K562 (cell line): ENCODE results near the gene DOCK4. TPM values are rescaled to one million over a fixed set of nuclear protein-coding genes. Genes with fewer than 3 reads are reported as not detected.

ENCODE experiments used
- ESRRA ChIP-seq: fragments of 450-650 bp; IDR thresholded peaks from 2 replicates; pipeline ENCODE4 v1.6.1; 2014; ENCODE audit warnings: low read depth, mild to moderate bottlenecking, moderate library complexity, borderline replicate concordance
- ETV1 ChIP-seq: fragments of 450-650 bp; conservative IDR thresholded peaks from 2 replicates; pipeline ENCODE4 v1.6.1; 2016; ENCODE audit warnings: missing genetic modification characterization, control low read depth, low read depth, missing compliant biosample characterization
- FOXK2 ChIP-seq, 2 experiments: fragments of 450-650 bp; IDR thresholded peaks in 1 of 2; conservative IDR thresholded peaks in 1 of 2; 2 replicates each; pipeline ENCODE4 v1.6.1; 2016; ENCODE audit warnings: low read depth in 2 of 2, mild to moderate bottlenecking in 1 of 2
- IFI16 ChIP-seq: fragments of 250-450 bp; sonication (Bioruptor Pico); IDR thresholded peaks from 2 replicates; pipeline ENCODE4 v2.1.2; 2022; ENCODE audit warnings: mild to moderate bottlenecking, inconsistent platforms
- NR1H2 ChIP-seq: sonication (generic); formaldehyde crosslinking; IDR thresholded peaks from 2 replicates; pipeline ENCODE4 v1.4.0; 2020; ENCODE audit warnings: mild to moderate bottlenecking, missing genetic modification reagents
- NR4A1 ChIP-seq, 2 experiments: fragments of 250-450 bp in 1 of 2; fragments of 450-650 bp in 1 of 2; sonication (Bioruptor Pico) in 1 of 2; IDR thresholded peaks; 2 replicates each; pipeline versions ENCODE4 v1.4.0 to v1.6.1; 2016 to 2020; ENCODE audit warnings: mild to moderate bottlenecking in 2 of 2, missing compliant biosample characterization in 1 of 2, missing genetic modification characterization in 1 of 2, moderate library complexity in 1 of 2
- PRMT5 ChIP-seq: sonication (generic); formaldehyde crosslinking; IDR thresholded peaks from 2 replicates; pipeline ENCODE4 v1.5.0; 2020; ENCODE audit warnings: missing genetic modification reagents
- RBM39 ChIP-seq: fragments of 200-400 bp; formaldehyde crosslinking; optimal IDR thresholded peaks from 2 replicates; pipeline ENCODE3; 2018; ENCODE audit warnings: low read depth, low read length
- SREBF2 ChIP-seq: sonication (generic); formaldehyde crosslinking; IDR thresholded peaks from 2 replicates; pipeline ENCODE4 v1.4.0; 2020; ENCODE audit warnings: mild to moderate bottlenecking, missing genetic modification reagents
- TAF15 ChIP-seq: fragments of 200-400 bp; formaldehyde crosslinking; IDR thresholded peaks from 2 replicates; pipeline ENCODE4 v1.6.1; 2017; ENCODE audit warnings: mild to moderate bottlenecking, low read depth, low read length, moderate library complexity
- ZNF79 ChIP-seq: fragments of 250-450 bp; sonication (Bioruptor Pico); IDR thresholded peaks from 2 replicates; pipeline ENCODE4 v1.4.0; 2020; ENCODE audit warnings: low read depth, mild to moderate bottlenecking, moderate library complexity
- polyA plus RNA-seq, 8 experiments: library from polyadenylated mRNA; depleted of rRNA in 4 of 8; stranded (reverse) in 5 of 8; unstranded in 3 of 8; fragments of >200 nt; fragmentation: Nextera tagmentation in 2 of 8; fragmentation: Illumina TruSeq in 1 of 8; extraction: Ambion mirVana in 2 of 8; extraction: Trizol in 1 of 8; gene quantifications; 2 replicates each; pipeline versions ENCODE4 v1.2.1 to v1.2.3, GENCODE V29; 2011 to 2014; ENCODE audit warnings: inconsistent platforms in 1 of 8, missing spikeins in 1 of 8
- total RNA-seq, 7 experiments: library from RNA; depleted of rRNA in 6 of 7; stranded (reverse); fragments of >200 nt in 6 of 7; fragmentation: Illumina TruSeq in 2 of 7; extraction: Trizol in 2 of 7; gene quantifications; 2 replicates each; pipeline versions ENCODE4 v1.2.1 to v1.2.3, GENCODE V29; 2011 to 2021; ENCODE audit warnings: low replicate concordance in 1 of 7
- TF ChIP-seq, protein P1 (sequence below): fragments of 450-650 bp; IDR thresholded peaks from 2 replicates; pipeline ENCODE4 v1.6.1; 2016; ENCODE audit warnings: antibody characterized with exemption
- TF ChIP-seq, protein P2 (sequence below): sonication (generic); formaldehyde crosslinking; IDR thresholded peaks from 2 replicates; pipeline ENCODE4 v1.8.0; 2023; ENCODE audit warnings: missing genetic modification reagents, mild to moderate bottlenecking, borderline replicate concordance
- TF ChIP-seq, protein P3 (sequence below), 2 experiments: fragments of 200-800 bp in 1 of 2; sonication (Bioruptor generic) in 1 of 2; sonication (generic) in 1 of 2; formaldehyde crosslinking in 1 of 2; IDR thresholded peaks in 1 of 2; conservative IDR thresholded peaks in 1 of 2; 2 replicates each; pipeline versions ENCODE4 v1.5.0 to v1.6.1; 2016 to 2020; ENCODE audit warnings: missing compliant biosample characterization in 1 of 2, missing genetic modification characterization in 1 of 2, missing genetic modification reagents in 1 of 2
- TF ChIP-seq, protein P4 (sequence below): fragments of 250-450 bp; sonication (Bioruptor Pico); IDR thresholded peaks from 2 replicates; pipeline ENCODE4 v1.4.0; 2020; ENCODE audit warnings: borderline replicate concordance

Gene DOCK4
- total and polyA plus RNA-seq, 9 of the 15 experiments (the other 6 are each of a cell fraction or from before 2014, with no cell fraction given), result 0.42 to 5.7 (median 2.3) TPM

DNA sequence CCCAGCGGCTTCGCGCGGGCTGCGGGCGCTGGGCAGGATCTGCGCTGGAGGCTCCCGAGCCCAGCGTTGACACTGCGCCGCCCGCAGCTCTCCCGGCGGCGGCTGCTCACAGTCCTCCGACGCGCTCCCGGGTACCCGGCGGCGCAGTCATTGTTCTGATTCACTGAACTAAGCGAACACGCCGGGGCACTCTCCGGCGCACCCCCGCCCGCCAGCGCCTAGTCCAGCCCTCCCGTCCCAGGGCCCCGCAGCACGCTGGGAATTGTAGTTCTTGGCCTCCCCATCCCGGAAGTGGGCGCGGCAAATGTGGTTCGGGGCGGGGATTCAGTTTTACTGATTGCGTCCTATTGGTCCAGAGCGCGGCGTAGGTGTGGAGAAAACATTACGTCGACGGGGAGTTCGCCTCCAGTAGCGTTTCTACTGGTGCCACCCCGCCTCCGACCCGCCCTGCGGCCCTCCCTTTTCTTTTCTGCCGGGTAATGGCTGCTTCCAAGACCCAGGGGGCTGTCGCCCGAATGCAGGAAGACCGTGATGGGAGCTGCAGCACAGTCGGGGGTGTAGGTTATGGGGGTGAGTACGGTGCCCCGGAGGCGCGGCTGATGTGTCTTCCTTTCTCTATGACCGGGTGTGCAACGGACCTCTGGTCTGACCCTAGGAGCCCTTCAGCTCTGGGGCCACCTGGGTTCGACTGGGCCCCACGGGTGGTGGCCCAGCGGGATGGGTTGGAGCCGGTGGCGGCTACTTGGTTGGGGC is at the start of gene DOCK4, which contains the start of gene ZNF277 (continued):
- TF ChIP-seq, protein P1, sequence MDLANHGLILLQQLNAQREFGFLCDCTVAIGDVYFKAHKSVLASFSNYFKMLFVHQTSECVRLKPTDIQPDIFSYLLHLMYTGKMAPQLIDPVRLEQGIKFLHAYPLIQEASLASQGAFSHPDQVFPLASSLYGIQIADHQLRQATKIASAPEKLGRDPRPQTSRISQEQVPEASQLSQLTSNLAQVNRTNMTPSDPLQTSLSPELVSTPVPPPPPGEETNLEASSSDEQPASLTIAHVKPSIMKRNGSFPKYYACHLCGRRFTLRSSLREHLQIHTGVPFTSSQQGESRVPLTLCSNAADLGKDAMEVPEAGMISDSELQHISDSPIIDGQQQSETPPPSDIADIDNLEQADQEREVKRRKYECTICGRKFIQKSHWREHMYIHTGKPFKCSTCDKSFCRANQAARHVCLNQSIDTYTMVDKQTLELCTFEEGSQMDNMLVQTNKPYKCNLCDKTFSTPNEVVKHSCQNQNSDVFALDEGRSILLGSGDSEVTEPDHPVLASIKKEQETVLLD, result no peak
- TF ChIP-seq IFI16 (CRISPR knock-in tag), result no peak
- TF ChIP-seq ESRRA, result peak; percentile 59; the same call in 1 of the 2 replicates
- TF ChIP-seq NR1H2 (CRISPR knock-in tag), result no peak
- TF ChIP-seq ZNF79 (CRISPR knock-in tag), result no peak
- TF ChIP-seq, protein P2, sequence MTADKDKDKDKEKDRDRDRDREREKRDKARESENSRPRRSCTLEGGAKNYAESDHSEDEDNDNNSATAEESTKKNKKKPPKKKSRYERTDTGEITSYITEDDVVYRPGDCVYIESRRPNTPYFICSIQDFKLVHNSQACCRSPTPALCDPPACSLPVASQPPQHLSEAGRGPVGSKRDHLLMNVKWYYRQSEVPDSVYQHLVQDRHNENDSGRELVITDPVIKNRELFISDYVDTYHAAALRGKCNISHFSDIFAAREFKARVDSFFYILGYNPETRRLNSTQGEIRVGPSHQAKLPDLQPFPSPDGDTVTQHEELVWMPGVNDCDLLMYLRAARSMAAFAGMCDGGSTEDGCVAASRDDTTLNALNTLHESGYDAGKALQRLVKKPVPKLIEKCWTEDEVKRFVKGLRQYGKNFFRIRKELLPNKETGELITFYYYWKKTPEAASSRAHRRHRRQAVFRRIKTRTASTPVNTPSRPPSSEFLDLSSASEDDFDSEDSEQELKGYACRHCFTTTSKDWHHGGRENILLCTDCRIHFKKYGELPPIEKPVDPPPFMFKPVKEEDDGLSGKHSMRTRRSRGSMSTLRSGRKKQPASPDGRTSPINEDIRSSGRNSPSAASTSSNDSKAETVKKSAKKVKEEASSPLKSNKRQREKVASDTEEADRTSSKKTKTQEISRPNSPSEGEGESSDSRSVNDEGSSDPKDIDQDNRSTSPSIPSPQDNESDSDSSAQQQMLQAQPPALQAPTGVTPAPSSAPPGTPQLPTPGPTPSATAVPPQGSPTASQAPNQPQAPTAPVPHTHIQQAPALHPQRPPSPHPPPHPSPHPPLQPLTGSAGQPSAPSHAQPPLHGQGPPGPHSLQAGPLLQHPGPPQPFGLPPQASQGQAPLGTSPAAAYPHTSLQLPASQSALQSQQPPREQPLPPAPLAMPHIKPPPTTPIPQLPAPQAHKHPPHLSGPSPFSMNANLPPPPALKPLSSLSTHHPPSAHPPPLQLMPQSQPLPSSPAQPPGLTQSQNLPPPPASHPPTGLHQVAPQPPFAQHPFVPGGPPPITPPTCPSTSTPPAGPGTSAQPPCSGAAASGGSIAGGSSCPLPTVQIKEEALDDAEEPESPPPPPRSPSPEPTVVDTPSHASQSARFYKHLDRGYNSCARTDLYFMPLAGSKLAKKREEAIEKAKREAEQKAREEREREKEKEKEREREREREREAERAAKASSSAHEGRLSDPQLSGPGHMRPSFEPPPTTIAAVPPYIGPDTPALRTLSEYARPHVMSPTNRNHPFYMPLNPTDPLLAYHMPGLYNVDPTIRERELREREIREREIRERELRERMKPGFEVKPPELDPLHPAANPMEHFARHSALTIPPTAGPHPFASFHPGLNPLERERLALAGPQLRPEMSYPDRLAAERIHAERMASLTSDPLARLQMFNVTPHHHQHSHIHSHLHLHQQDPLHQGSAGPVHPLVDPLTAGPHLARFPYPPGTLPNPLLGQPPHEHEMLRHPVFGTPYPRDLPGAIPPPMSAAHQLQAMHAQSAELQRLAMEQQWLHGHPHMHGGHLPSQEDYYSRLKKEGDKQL (CRISPR knock-in tag), result no peak
- no peak for TF ChIP-seq PRMT5 (CRISPR knock-in tag)
- TF ChIP-seq, protein P3, sequence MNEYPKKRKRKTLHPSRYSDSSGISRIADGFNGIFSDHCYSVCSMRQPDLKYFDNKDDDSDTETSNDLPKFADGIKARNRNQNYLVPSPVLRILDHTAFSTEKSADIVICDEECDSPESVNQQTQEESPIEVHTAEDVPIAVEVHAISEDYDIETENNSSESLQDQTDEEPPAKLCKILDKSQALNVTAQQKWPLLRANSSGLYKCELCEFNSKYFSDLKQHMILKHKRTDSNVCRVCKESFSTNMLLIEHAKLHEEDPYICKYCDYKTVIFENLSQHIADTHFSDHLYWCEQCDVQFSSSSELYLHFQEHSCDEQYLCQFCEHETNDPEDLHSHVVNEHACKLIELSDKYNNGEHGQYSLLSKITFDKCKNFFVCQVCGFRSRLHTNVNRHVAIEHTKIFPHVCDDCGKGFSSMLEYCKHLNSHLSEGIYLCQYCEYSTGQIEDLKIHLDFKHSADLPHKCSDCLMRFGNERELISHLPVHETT (CRISPR knock-in tag; conservative IDR thresholded peaks at IDR 0.05 in 1 of 2, IDR thresholded peaks at IDR 0.05 in 1 of 2), result no peak
- no peak for TF ChIP-seq RBM39
- TF ChIP-seq FOXK2 (conservative IDR thresholded peaks at IDR 0.05 in 1 of 2, IDR thresholded peaks at IDR 0.05 in 1 of 2; ENCODE audit: low read depth in 2 of 2), result peak; percentile 25 to 65; a peak in 2 of 4 replicates
- no peak for TF ChIP-seq TAF15
- peak; percentile 93 for TF ChIP-seq ETV1
- TF ChIP-seq, protein P4, sequence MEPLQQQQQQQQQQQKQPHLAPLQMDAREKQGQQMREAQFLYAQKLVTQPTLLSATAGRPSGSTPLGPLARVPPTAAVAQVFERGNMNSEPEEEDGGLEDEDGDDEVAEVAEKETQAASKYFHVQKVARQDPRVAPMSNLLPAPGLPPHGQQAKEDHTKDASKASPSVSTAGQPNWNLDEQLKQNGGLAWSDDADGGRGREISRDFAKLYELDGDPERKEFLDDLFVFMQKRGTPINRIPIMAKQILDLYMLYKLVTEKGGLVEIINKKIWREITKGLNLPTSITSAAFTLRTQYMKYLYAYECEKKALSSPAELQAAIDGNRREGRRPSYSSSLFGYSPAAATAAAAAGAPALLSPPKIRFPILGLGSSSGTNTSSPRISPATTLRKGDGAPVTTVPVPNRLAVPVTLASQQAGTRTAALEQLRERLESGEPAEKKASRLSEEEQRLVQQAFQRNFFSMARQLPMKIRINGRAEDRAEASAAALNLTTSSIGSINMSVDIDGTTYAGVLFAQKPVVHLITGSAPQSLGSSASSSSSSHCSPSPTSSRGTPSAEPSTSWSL, result no peak
- TF ChIP-seq NR4A1 (CRISPR knock-in tag; IDR thresholded peaks at IDR 0.05), result no peak; the same call in 1 of the 2 replicates
- no peak for TF ChIP-seq NR4A1 (tag; IDR thresholded peaks at IDR 0.05)
- TF ChIP-seq SREBF2 (CRISPR knock-in tag), result no peak
